H1 (cell line): ENCODE measurements around the gene CREBL2. TPM values are rescaled to one million over a fixed set of nuclear protein-coding genes. Genes with fewer than 3 reads are reported as not detected.

Experiments
- CTCF ChIA-PET: fragments of 300-600 bp; sonication (Branson Sonifier 250); formaldehyde crosslinking; loops from one replicate; lab custom pipeline; 2021; ENCODE audit not compliant: partially characterized antibody; lab: Charles Lee
- POLR2A ChIA-PET: fragments of 300-600 bp; sonication (Branson Sonifier 250); formaldehyde crosslinking; loops from one replicate; lab custom pipeline; 2021; ENCODE audit warnings: inconsistent platforms; ENCODE audit not compliant: partially characterized antibody; lab: Charles Lee
- DNase-seq, 2 experiments: peaks; one replicate each; pipeline versions ENCODE4 v3.0.0 to v3.0.0-alpha.2; 2010 to 2022; ENCODE audit warnings: low spot score in 2 of 2, low read depth in 1 of 2, mixed read lengths in 1 of 2
- FAIRE-seq: peaks from 2 replicates; lab custom pipeline; 2011; peaks lifted over from hg19 to GRCh38; lab: Jason Lieb, UNC
- H2AFZ ChIP-seq: 2 replicates; pipeline ENCODE4 v1.8.1; 2012; ENCODE audit warnings: low read length, inconsistent platforms
- H2AK5ac ChIP-seq: 2 replicates; pipeline ENCODE4 v1.6.1; 2013; ENCODE audit warnings: low read depth, low read length
- H2BK120ac ChIP-seq: replicated peaks from 2 replicates; pipeline ENCODE3; 2013; ENCODE audit warnings: low read depth, low read length, inconsistent platforms
- H2BK12ac ChIP-seq: 2 replicates; pipeline ENCODE4 v1.6.1; 2013; ENCODE audit warnings: low read depth, low read length
- H2BK15ac ChIP-seq: 2 replicates; pipeline ENCODE4 v1.6.1; 2013; ENCODE audit warnings: low read length
- H2BK20ac ChIP-seq: 2 replicates; pipeline ENCODE4 v1.6.1; 2013; ENCODE audit warnings: low read length
- H2BK5ac ChIP-seq: 2 replicates; pipeline ENCODE4 v1.6.1; 2013; ENCODE audit warnings: low read depth, low read length
- H3K14ac ChIP-seq: 2 replicates; pipeline ENCODE4 v1.6.1; 2013; ENCODE audit warnings: inconsistent platforms; ENCODE audit not compliant: insufficient read length
- H3K18ac ChIP-seq: 2 replicates; pipeline ENCODE4 v1.6.1; 2013; ENCODE audit warnings: low read length; ENCODE audit errors: extremely low read depth
- H3K23ac ChIP-seq: 2 replicates; pipeline ENCODE4 v1.6.1; 2013; ENCODE audit warnings: inconsistent platforms; ENCODE audit not compliant: insufficient read length
- H3K23me2 ChIP-seq: 2 replicates; pipeline ENCODE4 v1.6.1; 2013; ENCODE audit warnings: low read depth, low read length
- H3K27ac ChIP-seq: 2 replicates; pipeline ENCODE4 v1.6.1; 2011; ENCODE audit warnings: low read depth, low read length, inconsistent platforms
- H3K27me3 ChIP-seq, 4 experiments: replicated peaks in 1 of 4; 1 replicate in 1 of 4; 2 replicates in 3 of 4; pipeline versions ENCODE4 v1.6.1 to v1.8.1; 2011 to 2013; ENCODE audit warnings: low read length in 3 of 4, mild to moderate bottlenecking in 3 of 4, inconsistent platforms in 2 of 4, mixed read lengths in 2 of 4, moderate library complexity in 1 of 4; ENCODE audit not compliant: control insufficient read depth in 3 of 4, insufficient read depth in 3 of 4; ENCODE audit errors: extremely low read depth in 1 of 4
- H3K36me3 ChIP-seq, 4 experiments: 2 replicates each; pipeline versions ENCODE4 v1.6.1 to v1.8.1; 2011 to 2013; ENCODE audit warnings: mild to moderate bottlenecking in 4 of 4, low read length in 3 of 4, moderate library complexity in 2 of 4, control low read depth in 1 of 4, inconsistent platforms in 1 of 4; ENCODE audit not compliant: insufficient read depth in 4 of 4, control insufficient read depth in 2 of 4
- H3K4ac ChIP-seq: replicated peaks from 2 replicates; pipeline ENCODE3; 2013; ENCODE audit warnings: low read length, low read depth, mixed read lengths, inconsistent platforms; ENCODE audit not compliant: insufficient read length
- H3K4me1 ChIP-seq, 4 experiments: replicated peaks in 1 of 4; 1 replicate in 1 of 4; 2 replicates in 3 of 4; pipeline versions ENCODE4 v1.6.1 to v1.8.1; 2011 to 2013; ENCODE audit warnings: low read length in 3 of 4, inconsistent platforms in 2 of 4, mixed read lengths in 1 of 4; ENCODE audit not compliant: insufficient read depth in 4 of 4, control insufficient read depth in 3 of 4
- H3K4me2 ChIP-seq, 2 experiments: 2 replicates each; pipeline versions ENCODE4 v1.6.1 to v1.8.1; 2011 to 2013; ENCODE audit warnings: low read depth in 2 of 2, low read length in 2 of 2, control low read depth in 1 of 2, inconsistent platforms in 1 of 2, mild to moderate bottlenecking in 1 of 2; ENCODE audit not compliant: insufficient read depth in 1 of 2
- H3K4me3 ChIP-seq, 4 experiments: fragments of 200-600, 300-600 bp in 1 of 4; sonication (generic), shearing (Covaris generic), sonication (Bioruptor Twin) in 1 of 4; 2 replicates each; pipeline versions ENCODE4 v1.5.1 to v1.8.1; 2011 to 2016; ENCODE audit warnings: low read length in 4 of 4, low read depth in 3 of 4, control low read depth in 2 of 4, inconsistent platforms in 2 of 4, mild to moderate bottlenecking in 2 of 4, mixed read lengths in 1 of 4, moderate library complexity in 1 of 4; ENCODE audit not compliant: insufficient read depth in 2 of 4; ENCODE audit errors: extremely low read depth in 1 of 4
- H3K56ac ChIP-seq: replicated peaks from 2 replicates; pipeline ENCODE3; 2013; ENCODE audit warnings: low read depth, mild to moderate bottlenecking, mixed read lengths, low read length, inconsistent platforms; ENCODE audit not compliant: insufficient read length
- H3K79me1 ChIP-seq: 2 replicates; pipeline ENCODE4 v1.6.1; 2013; ENCODE audit warnings: low read depth, low read length, control low read depth
- H3K79me2 ChIP-seq, 2 experiments: 2 replicates each; pipeline versions ENCODE4 v1.6.1 to v1.8.1; 2012 to 2013; ENCODE audit warnings: low read length in 2 of 2, mild to moderate bottlenecking in 2 of 2, inconsistent platforms in 1 of 2; ENCODE audit not compliant: insufficient read depth in 2 of 2, control insufficient read depth in 1 of 2
- H3K9ac ChIP-seq, 4 experiments: replicated peaks in 1 of 4; 1 replicate in 1 of 4; 2 replicates in 3 of 4; pipeline versions ENCODE4 v1.6.1 to v1.8.1; 2011 to 2013; ENCODE audit warnings: low read depth in 3 of 4, low read length in 3 of 4, control low read depth in 2 of 4, mild to moderate bottlenecking in 2 of 4, moderate library complexity in 2 of 4, inconsistent platforms in 1 of 4; ENCODE audit errors: extremely low read depth in 1 of 4
- H3K9me3 ChIP-seq, 2 experiments: 2 replicates each; pipeline versions ENCODE4 v1.6.1 to v1.8.1; 2012 to 2013; ENCODE audit warnings: mild to moderate bottlenecking in 2 of 2, moderate library complexity in 2 of 2, control low read depth in 1 of 2, inconsistent platforms in 1 of 2, low read depth in 1 of 2, low read length in 1 of 2, mixed read lengths in 1 of 2; ENCODE audit not compliant: insufficient read depth in 2 of 2
- H4K20me1 ChIP-seq, 2 experiments: replicated peaks in 1 of 2; 2 replicates each; pipeline versions ENCODE3 to v1.8.1; 2011 to 2013; ENCODE audit warnings: inconsistent platforms in 2 of 2, low read length in 2 of 2, mild to moderate bottlenecking in 1 of 2; ENCODE audit not compliant: insufficient read depth in 2 of 2, control insufficient read depth in 1 of 2
- H4K5ac ChIP-seq: 2 replicates; pipeline ENCODE4 v1.6.1; 2013; ENCODE audit warnings: low read length, low read depth, mixed read lengths, inconsistent platforms; ENCODE audit not compliant: insufficient read length
- H4K8ac ChIP-seq: 2 replicates; pipeline ENCODE4 v1.8.0; 2013; ENCODE audit warnings: mild to moderate bottlenecking, moderate library complexity, low read length, inconsistent platforms; ENCODE audit not compliant: insufficient read depth; ENCODE audit errors: extremely low read depth
- H4K91ac ChIP-seq: replicated peaks from 2 replicates; pipeline ENCODE3; 2013; ENCODE audit warnings: low read length, mixed read lengths, inconsistent platforms; ENCODE audit not compliant: insufficient read length
- CEBPB ChIP-seq: IDR thresholded peaks from 2 replicates; pipeline ENCODE4 v1.6.1; 2012; ENCODE audit warnings: low read depth, low read length
- HDAC2 ChIP-seq, 2 experiments: fragments of 300-600 bp in 1 of 2; sonication (generic) in 1 of 2; IDR thresholded peaks; 2 replicates each; pipeline ENCODE4 v1.6.1; 2011 to 2012; ENCODE audit warnings: low read depth in 2 of 2, low read length in 2 of 2, mild to moderate bottlenecking in 2 of 2, moderate library complexity in 2 of 2, borderline replicate concordance in 1 of 2, inconsistent platforms in 1 of 2
- PHF8 ChIP-seq: fragments of 200-600 bp; sonication (generic); conservative IDR thresholded peaks from 2 replicates; pipeline ENCODE4 v1.7.1; 2012; ENCODE audit warnings: low read depth, mild to moderate bottlenecking, inconsistent platforms, low read length, moderate library complexity
- POLR2A ChIP-seq, 2 experiments: IDR thresholded peaks; 1 replicate in 1 of 2; 2 replicates in 1 of 2; pipeline ENCODE4 v1.6.1; 2011; ENCODE audit warnings: low read depth in 2 of 2, low read length in 2 of 2, mild to moderate bottlenecking in 2 of 2; ENCODE audit errors: control extremely low read depth in 1 of 2
- SIX5 ChIP-seq: IDR thresholded peaks from 2 replicates; pipeline ENCODE4 v1.6.1; 2011; ENCODE audit warnings: mild to moderate bottlenecking, low read depth, low read length
- WGBS, 2 experiments: shearing (Covaris generic) in 1 of 2; methylation state at CpG; one replicate each; pipeline versions ENCODE4 v1.1.6 to v1.1.7; 2013 to 2015; ENCODE audit warnings: low lambda C conversion rate in 2 of 2, mixed read lengths in 2 of 2, inconsistent platforms in 1 of 2, low coverage in 1 of 2, missing lambda C conversion rate in 1 of 2; ENCODE audit not compliant: insufficient replicate concordance in 2 of 2, insufficient coverage in 1 of 2, insufficient read length in 1 of 2; ENCODE audit errors: extremely low coverage in 1 of 2, missing lambda C conversion rate in 1 of 2; 5-methylcytosine and 5-hydroxymethylcytosine counted together
- polyA plus RNA-seq, 7 experiments: library from polyadenylated mRNA; depleted of rRNA in 3 of 7; stranded (reverse) in 5 of 7; unstranded in 2 of 7; fragments of >200 nt in 5 of 7; fragments of 200-250 nt in 2 of 7; gene quantifications; 1 replicate in 5 of 7; 2 replicates in 1 of 7; 4 replicates in 1 of 7; pipeline versions ENCODE4 v1.2.1 to v1.2.3, GENCODE V29; 2011 to 2013; ENCODE audit warnings: missing spikeins in 2 of 7, mixed read lengths in 2 of 7
- total RNA-seq: library from RNA; stranded (reverse); fragmentation: NEBNext Ultra II Directional; extraction: Animal tissue kit (Norgen Biotek cat#: 25700); gene quantifications from 2 replicates; pipeline ENCODE4 v1.2.1, GENCODE V29; 2021

CREBL2 gene
- total and polyA plus RNA-seq, 2 of the 8 experiments (the other 6 are each of a cell fraction or from before 2014, with no cell fraction given), result 9.8 to 18.3 TPM

DNA sequence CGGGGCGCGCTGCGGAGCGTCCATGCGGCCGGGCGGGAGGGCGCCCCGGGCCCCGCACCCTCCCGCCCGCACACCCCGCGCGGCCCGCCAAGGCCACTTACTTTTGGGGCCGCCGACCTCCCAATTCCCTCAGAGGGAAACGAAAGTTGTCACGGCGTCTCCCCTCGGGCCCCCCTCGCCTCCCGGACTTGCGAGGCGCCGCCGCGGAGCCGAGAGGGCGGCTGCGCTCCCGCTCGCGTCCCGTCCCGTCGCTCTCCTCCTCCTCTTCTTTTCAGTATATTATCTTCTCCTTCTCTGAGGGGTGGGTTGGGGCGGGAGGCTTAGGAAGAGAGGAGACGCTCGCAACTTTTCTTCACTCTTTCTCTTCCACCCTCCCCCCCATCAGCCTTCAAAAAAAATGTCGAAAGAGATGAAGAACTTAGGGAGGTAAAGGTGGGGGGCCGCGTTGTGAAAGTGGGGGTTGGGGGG is 49.6 kb upstream of the CREBL2 start:
- peaks cover 4 to 13% of the 10 kb centered on the region in 2 experiments; a peak in 2 of 4 replicates for H3K9me3 ChIP-seq
- no peaks in the 10 kb centered on the region for H4K20me1 ChIP-seq
- ChIA-PET CTCF (interaction anchor here (1.5 to 2.7 kb wide), 2 partner anchors 11 to 55 kb away, joined by 5 to 13 read pairs; no protein-coding TSS in a partner anchor), POLR2A (interaction anchor here (1.0 to 1.6 kb wide), 6 partner anchors 11 to 295 kb away, joined by 3 to 9 read pairs (median 3); partner anchors contain the start of genes BORCS5 and LRP6)
- H3K9ac ChIP-seq, result peak overlapping the region; percentile 22 to 97 (median 88)
- no peak for FAIRE-seq
- no peak overlapping the region for H2AFZ ChIP-seq
- H2AK5ac ChIP-seq, result no peak overlapping the region
- H3K4me3 ChIP-seq, result peak overlapping the region; percentile 79 to 96 (median 87)
- no peak overlapping the region for H3K23ac ChIP-seq
- H3K79me1 ChIP-seq, result 0 out of 2 replicates have a peak, but pooled peaks cover 2% of the 10 kb centered on the region
- 1% methylated on average over 18 of the region's 45 CpGs; no CpG with 5 or more reads in 1 of the 2 experiments for WGBS, 2 experiments
- peak overlapping the region; percentile 94 for H4K5ac ChIP-seq
- H2BK5ac ChIP-seq, result peak overlapping the region; percentile 83; the same call in 1 of the 2 replicates
- no peaks in the 10 kb centered on the region for H3K27me3 ChIP-seq
- no peaks in the 10 kb centered on the region; a peak in 2 of 8 replicates for H3K36me3 ChIP-seq
- peak overlapping the region; percentile 95; the same call in 1 of the 2 replicates for H4K8ac ChIP-seq
- H2BK12ac ChIP-seq, result no peak overlapping the region
- H3K23me2 ChIP-seq, result peaks cover 12% of the 10 kb centered on the region
- peaks cover 3 to 44% of the 10 kb centered on the region in 2 experiments; a peak in 3 of 4 replicates for H3K79me2 ChIP-seq
- H4K91ac ChIP-seq, result no peak overlapping the region
- peaks cover 4 to 13% (median 7%) of the 10 kb centered on the region in 4 experiments; a peak in 5 of 7 replicates for H3K4me1 ChIP-seq
- DNase-seq, result no peak
- no peak overlapping the region for H3K4ac ChIP-seq
- peak overlapping the region; percentile 71 for H3K18ac ChIP-seq
- H2BK15ac ChIP-seq, result no peak overlapping the region
- H2BK120ac ChIP-seq, result no peak overlapping the region
- no peak overlapping the region for H3K14ac ChIP-seq
- peak overlapping the region; percentile 13 for H3K56ac ChIP-seq
- peak in 1 of 2 experiments; percentile 16; a peak in 1 of 3 replicates for TF ChIP-seq POLR2A (IDR thresholded peaks at IDR 0.05; ENCODE audit: control extremely low read depth in 1 of 2, low read depth in 2 of 2, low read length in 2 of 2)
- no peak for TF ChIP-seq CEBPB
- TF ChIP-seq SIX5, result no peak
- TF ChIP-seq HDAC2 (IDR thresholded peaks at IDR 0.05; ENCODE audit: borderline replicate concordance in 1 of 2, low read depth in 2 of 2, low read length in 2 of 2), result no peak
- TF ChIP-seq PHF8, result peak; percentile 53
- TF ChIP-seq, all 59 proteins: peak for 2
- peak overlapping the region; percentile 80 for H3K27ac ChIP-seq
- peak overlapping the region; percentile 69 to 89 for H3K4me2 ChIP-seq
- H2BK20ac ChIP-seq, result no peak overlapping the region
